Stimulated activated CD8-positive, alpha-beta memory T cell treated with anti-CD3 and anti-CD28 coated beads, Interleukin-15, amount 100 ng/mL, for 4 hours (primary cell): Measurements from ENCODE around the gene KRTAP4-3.
"Not testable (repeated sequence)": the region's sequence is repeated elsewhere in the genome, so short reads cannot be mapped to it uniquely, and the experiment has no call there.

Experiments used
- DNase-seq, 2 donors: peaks; one replicate each; pipeline ENCODE4 v3.0.0-alpha.2; 2020; ENCODE audit warnings: low read depth in 2 of 2

KRTAP4-3 gene

GRCh38 chr17:41151525-41151924, 16.5 kb downstream of the KRTAP4-3 start:
- DNase-seq, result no peak

GRCh38 chr17:41150026-41150425, 18.0 kb downstream of the KRTAP4-3 start:
- DNase-seq, result no peak

- DNase-seq, result no peak
Measured at GRCh38 chr17:41149652-41149985, 18.4 kb downstream of the KRTAP4-3 start, which contains the start of gene KRTAP4-5. Gene KRTAP4-5, minus strand, starts transcription at chr17:41149825. Its CDS starts 58 bp downstream, at chr17:41149767.

- DNase-seq, result not testable (repeated sequence)
Measured at GRCh38 chr17:41148971-41149651, 18.9 kb downstream of the KRTAP4-3 start.

GRCh38 chr17:41147531-41148204, 20.4 kb downstream of the KRTAP4-3 start:
- DNase-seq, result no peak

- DNase-seq, result no peak
Measured at GRCh38 chr17:41145261-41145660, 22.8 kb downstream of the KRTAP4-3 start.

- DNase-seq, result no peak
Measured at GRCh38 chr17:41144846-41145245, 23.2 kb downstream of the KRTAP4-3 start.

- no peak for DNase-seq
Measured at GRCh38 chr17:41141361-41141760, 26.7 kb downstream of the KRTAP4-3 start.

- no peak for DNase-seq
Measured at GRCh38 chr17:41140360-41141131, 27.5 kb downstream of the KRTAP4-3 start, which contains the start of gene KRTAP4-6. Gene KRTAP4-6, minus strand, starts transcription at chr17:41140544. Its CDS starts 57 bp downstream, at chr17:41140487.

GRCh38 chr17:41139865-41140264, 28.2 kb downstream of the KRTAP4-3 start:
- DNase-seq, result not testable (repeated sequence)

GRCh38 chr17:41133880-41134735, 33.9 kb downstream of the KRTAP4-3 start:
- no peak for DNase-seq

- DNase-seq, result no peak
Measured at GRCh38 chr17:41131979-41132378, 36.0 kb downstream of the KRTAP4-3 start.

GRCh38 chr17:41127371-41127770, 40.6 kb downstream of the KRTAP4-3 start:
- DNase-seq, result no peak

- DNase-seq, result no peak
Measured at GRCh38 chr17:41126412-41126811, 41.6 kb downstream of the KRTAP4-3 start.

- no peak for DNase-seq
Measured at GRCh38 chr17:41125064-41125463, 43.0 kb downstream of the KRTAP4-3 start.

- not testable (repeated sequence) for DNase-seq
Measured at GRCh38 chr17:41123991-41124371, 44.0 kb downstream of the KRTAP4-3 start, which contains the start of gene KRTAP4-12. Gene KRTAP4-12, minus strand, starts transcription at chr17:41124182. Its CDS starts 60 bp downstream, at chr17:41124122.

GRCh38 chr17:41123292-41123990, 44.6 kb downstream of the KRTAP4-3 start:
- not testable (repeated sequence) for DNase-seq

- no peak for DNase-seq
Measured at GRCh38 chr17:41121742-41122141, 46.3 kb downstream of the KRTAP4-3 start.

- not testable (repeated sequence) for DNase-seq
Measured at GRCh38 chr17:41119696-41120690, 48.0 kb downstream of the KRTAP4-3 start.

- DNase-seq, result no peak
Measured at GRCh38 chr17:41118721-41119120, 49.3 kb downstream of the KRTAP4-3 start.
